Measurements from ENCODE around the gene WBP11. TPM values are rescaled to one million over a fixed set of nuclear protein-coding genes. Genes with fewer than 3 reads are reported as not detected.

The WBP11 gene
- total and polyA plus RNA-seq, 9 of the 15 experiments (the other 6 are each of a cell fraction or from before 2014, with no cell fraction given), result 7.7 to 60.8 (median 24.6) TPM

DNA sequence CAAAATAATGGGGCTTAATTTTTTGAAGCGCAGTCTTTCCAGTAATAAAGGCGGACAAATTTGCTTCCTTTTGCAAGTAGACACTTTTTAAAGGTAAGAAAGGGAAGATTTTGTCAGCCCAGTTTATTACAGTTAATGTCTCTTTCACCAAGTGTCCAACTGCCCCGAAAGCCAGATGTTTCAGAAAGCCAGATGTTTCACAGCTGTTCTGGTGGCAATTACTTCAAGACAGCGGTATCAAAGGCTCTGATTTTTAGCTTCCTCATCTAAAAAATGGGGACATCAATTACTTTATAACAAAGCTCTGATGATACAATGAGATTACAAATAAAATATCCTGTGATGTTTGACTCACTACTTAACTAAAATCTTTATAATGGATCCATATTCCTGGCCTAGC, 1.0 kb downstream of the WBP11 start:
- peak overlapping the region; percentile 94 for H3K4me2 ChIP-seq (ENCODE audit: insufficient read depth, low read length)
- no peaks in the 10 kb centered on the region for H4K20me1 ChIP-seq (replicated peaks; ENCODE audit: control insufficient read depth, insufficient read depth, low read length)
- H3K27ac ChIP-seq (ENCODE audit: extremely low read depth, low read depth, low read length), result no peak overlapping the region
- H3K4me1 ChIP-seq (replicated peaks in 1 of 2; ENCODE audit: control insufficient read depth in 2 of 2, insufficient read depth in 2 of 2, low read length in 2 of 2), result no peaks in the 10 kb centered on the region
- H3K9ac ChIP-seq (ENCODE audit: insufficient read depth in 1 of 2, low read depth in 2 of 2, low read length in 2 of 2), result peak overlapping the region; percentile 85 to 95; a peak in 3 of 4 replicates
- DNase-seq (ENCODE audit: extremely low read depth in 1 of 4, low spot score in 3 of 4) (no peak), FAIRE-seq (no peak), ATAC-seq (no peak)
- H3K9me1 ChIP-seq (ENCODE audit: control insufficient read depth, insufficient read depth, low read length), result no peaks in the 10 kb centered on the region
- peaks cover 38% of the 10 kb centered on the region for H3K36me3 ChIP-seq (ENCODE audit: control insufficient read depth, insufficient read depth, low read length)
- H3K9me3 ChIP-seq (replicated peaks; ENCODE audit: control insufficient read depth, insufficient read depth, low read depth, low read length), result no peaks in the 10 kb centered on the region
- POLR2A ChIA-PET, result interaction anchor here (0.6 to 1.1 kb wide), 3 partner anchors 9 to 273 kb away, joined by 3 to 4 read pairs (median 4); no protein-coding TSS in a partner anchor
- no peak overlapping the region for H2AFZ ChIP-seq (ENCODE audit: low read depth, low read length)
- in situ Hi-C loops (cut with MboI), result loop anchor here (25.0 kb wide), 1 partner anchor 1085 kb away; the partner anchor contains the start of gene STRAP
- no TSS peak for BruUV-seq (replicated peaks)
- WGBS (ENCODE audit: insufficient coverage, low coverage, missing lambda C conversion rate), result 31% methylated on average over 4 of the region's 4 CpGs
- intact Hi-C loops (cut with micrococcal nuclease), result loop anchor here (5.0 kb wide), 1 partner anchor 40 kb away; the partner anchor contains the start of gene ART4
- CTCF ChIA-PET (ENCODE audit: low intra/inter-chr PET ratio), result no interaction called here
- no peaks in the 10 kb centered on the region for H3K27me3 ChIP-seq (ENCODE audit: control insufficient read depth in 2 of 2, insufficient read depth in 2 of 2, low read length in 2 of 2)
- TF ChIP-seq MCM5 (IDR thresholded peaks at IDR 0.05; ENCODE audit: low read depth) (no peak), RBFOX2 (IDR thresholded peaks at IDR 0.05; ENCODE audit: low read depth, low read length) (no peak), SMAD1 (IDR thresholded peaks at IDR 0.05; ENCODE audit: low read depth, low read length, partially characterized antibody) (no peak), CCAR2 (IDR thresholded peaks at IDR 0.05; ENCODE audit: low read depth, low read length) (no peak), GABPB1 (CRISPR knock-in tag; IDR thresholded peaks at IDR 0.05) (no peak), DPF2 (IDR thresholded peaks at IDR 0.05) (no peak), NFE2 (IDR thresholded peaks at IDR 0.05; ENCODE audit: low read depth) (no peak), NUFIP1 (IDR thresholded peaks at IDR 0.05; ENCODE audit: partially characterized antibody) (no peak), PRPF4 (IDR thresholded peaks at IDR 0.05; ENCODE audit: insufficient read depth, low read depth, low read length, poor library complexity, severe bottlenecking) (no peak), NFRKB (IDR thresholded peaks at IDR 0.05; ENCODE audit: low read depth) (no peak), HEY1 (CRISPR knock-in tag; IDR thresholded peaks at IDR 0.05; ENCODE audit: borderline replicate concordance) (no peak), KDM1A (IDR thresholded peaks at IDR 0.05) (no peak), SRSF9 (IDR thresholded peaks at IDR 0.05; ENCODE audit: borderline replicate concordance, low read depth, low read length) (no peak)
- TF ChIP-seq, protein P1, sequence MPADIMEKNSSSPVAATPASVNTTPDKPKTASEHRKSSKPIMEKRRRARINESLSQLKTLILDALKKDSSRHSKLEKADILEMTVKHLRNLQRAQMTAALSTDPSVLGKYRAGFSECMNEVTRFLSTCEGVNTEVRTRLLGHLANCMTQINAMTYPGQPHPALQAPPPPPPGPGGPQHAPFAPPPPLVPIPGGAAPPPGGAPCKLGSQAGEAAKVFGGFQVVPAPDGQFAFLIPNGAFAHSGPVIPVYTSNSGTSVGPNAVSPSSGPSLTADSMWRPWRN (IDR thresholded peaks at IDR 0.05; ENCODE audit: low read depth), result no peak
- TF ChIP-seq, protein P2, sequence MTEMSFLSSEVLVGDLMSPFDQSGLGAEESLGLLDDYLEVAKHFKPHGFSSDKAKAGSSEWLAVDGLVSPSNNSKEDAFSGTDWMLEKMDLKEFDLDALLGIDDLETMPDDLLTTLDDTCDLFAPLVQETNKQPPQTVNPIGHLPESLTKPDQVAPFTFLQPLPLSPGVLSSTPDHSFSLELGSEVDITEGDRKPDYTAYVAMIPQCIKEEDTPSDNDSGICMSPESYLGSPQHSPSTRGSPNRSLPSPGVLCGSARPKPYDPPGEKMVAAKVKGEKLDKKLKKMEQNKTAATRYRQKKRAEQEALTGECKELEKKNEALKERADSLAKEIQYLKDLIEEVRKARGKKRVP (CRISPR knock-in tag; IDR thresholded peaks at IDR 0.05), result no peak
- TF ChIP-seq, protein P3, sequence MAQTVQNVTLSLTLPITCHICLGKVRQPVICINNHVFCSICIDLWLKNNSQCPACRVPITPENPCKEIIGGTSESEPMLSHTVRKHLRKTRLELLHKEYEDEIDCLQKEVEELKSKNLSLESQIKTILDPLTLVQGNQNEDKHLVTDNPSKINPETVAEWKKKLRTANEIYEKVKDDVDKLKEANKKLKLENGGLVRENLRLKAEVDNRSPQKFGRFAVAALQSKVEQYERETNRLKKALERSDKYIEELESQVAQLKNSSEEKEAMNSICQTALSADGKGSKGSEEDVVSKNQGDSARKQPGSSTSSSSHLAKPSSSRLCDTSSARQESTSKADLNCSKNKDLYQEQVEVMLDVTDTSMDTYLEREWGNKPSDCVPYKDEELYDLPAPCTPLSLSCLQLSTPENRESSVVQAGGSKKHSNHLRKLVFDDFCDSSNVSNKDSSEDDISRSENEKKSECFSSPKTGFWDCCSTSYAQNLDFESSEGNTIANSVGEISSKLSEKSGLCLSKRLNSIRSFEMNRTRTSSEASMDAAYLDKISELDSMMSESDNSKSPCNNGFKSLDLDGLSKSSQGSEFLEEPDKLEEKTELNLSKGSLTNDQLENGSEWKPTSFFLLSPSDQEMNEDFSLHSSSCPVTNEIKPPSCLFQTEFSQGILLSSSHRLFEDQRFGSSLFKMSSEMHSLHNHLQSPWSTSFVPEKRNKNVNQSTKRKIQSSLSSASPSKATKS (CRISPR knock-in tag; IDR thresholded peaks at IDR 0.05), result no peak
- peaks cover 45% of the 10 kb centered on the region for H3K79me2 ChIP-seq (ENCODE audit: control insufficient read depth, insufficient read depth, low read length)
- H3K4me3 ChIP-seq, result peak overlapping the region; percentile 90
